Activated T-helper 2 cell treated with anti-CD3 and anti-CD28 coated beads, Interferon-gamma antibody, Interleukin-2, Interleukin-4, amounts not matched to agents 10 μg/mL and 5 μg/mL and 100 μg/mL, durations not matched to agents 14 hours and 24 hours and 36 hours (primary cell): ENCODE measurements around the gene CLEC2D. TPM values are rescaled to one million over a fixed set of nuclear protein-coding genes. Genes with fewer than 3 reads are reported as not detected.
"Not testable (repeated sequence)": the region's sequence is repeated elsewhere in the genome, so short reads cannot be mapped to it uniquely, and the experiment has no call there.

Experiments
- DNase-seq: peaks from one replicate; pipeline ENCODE4 v3.0.0; 2021; ENCODE audit warnings: low spot score
- H3K27ac Mint-ChIP-seq: one replicate; pipeline ENCODE4 v1.8.0; 2021; ENCODE audit warnings: mixed read lengths
- H3K27me3 Mint-ChIP-seq: one replicate; pipeline ENCODE4 v1.8.0; 2021; ENCODE audit warnings: low read depth, mixed read lengths
- H3K36me3 Mint-ChIP-seq: one replicate; pipeline ENCODE4 v1.8.0; 2021; ENCODE audit warnings: low read depth, mixed read lengths
- H3K4me1 Mint-ChIP-seq: one replicate; pipeline ENCODE4 v1.8.0; 2021; ENCODE audit warnings: low read depth, mixed read lengths
- H3K4me3 Mint-ChIP-seq: one replicate; pipeline ENCODE4 v1.8.0; 2021; ENCODE audit warnings: low read depth, mild to moderate bottlenecking, moderate library complexity, mixed read lengths
- H3K9me3 Mint-ChIP-seq: one replicate; pipeline ENCODE4 v1.8.0; 2021; ENCODE audit warnings: mixed read lengths
- intact Hi-C: fragments of 100-400 bp; cut with micrococcal nuclease; formaldehyde crosslinking; loops from one replicate; pipeline ENCODE4 v1.15.1; 2023
- total RNA-seq: library from RNA; stranded (reverse); gene quantifications from 2 replicates; pipeline ENCODE4 v1.2.3, GENCODE V29; 2022

The CLEC2D gene
- total RNA-seq, 1 donor from 2014 or later = 350 TPM

GRCh38 chr12:9695150-9695549 lies 25.6 kb downstream of the CLEC2D start:
- not testable (repeated sequence) for H3K27me3 Mint-ChIP-seq, H3K4me3 Mint-ChIP-seq, DNase-seq, H3K27ac Mint-ChIP-seq
- Mint-ChIP-seq H3K9me3 (peaks cover 36% of the 10 kb centered on the region), H3K4me1 (peaks cover 50% of the 10 kb centered on the region), H3K36me3 (peaks cover 90% of the 10 kb centered on the region)
- intact Hi-C loops = loop anchor here (5.0 kb wide), 1 partner anchor 37 kb away; the partner anchor contains the start of gene CLECL1

GRCh38 chr12:9695661-9696060 lies 26.1 kb downstream of the CLEC2D start:
- intact Hi-C loops = loop anchor here (5.0 kb wide), 1 partner anchor 37 kb away; the partner anchor contains the start of gene CLECL1
- Mint-ChIP-seq H3K27ac (peak overlapping the region; percentile 9), H3K4me1 (peaks cover 53% of the 10 kb centered on the region), H3K36me3 (peaks cover 86% of the 10 kb centered on the region), H3K9me3 (peaks cover 36% of the 10 kb centered on the region)
- not testable (repeated sequence) for H3K4me3 Mint-ChIP-seq, DNase-seq, H3K27me3 Mint-ChIP-seq

GRCh38 chr12:9697619-9698018 lies 28.1 kb downstream of the CLEC2D start:
- peaks cover 30% of the 10 kb centered on the region for H3K9me3 Mint-ChIP-seq
- intact Hi-C loops = loop anchor here (5.0 kb wide), 1 partner anchor 35 kb away; the partner anchor contains the start of gene CLECL1
- H3K27ac Mint-ChIP-seq = peak overlapping the region; percentile 8
- DNase-seq = no peak
- H3K27me3 Mint-ChIP-seq = no peaks in the 10 kb centered on the region
- H3K4me3 Mint-ChIP-seq = no peak overlapping the region
- peaks cover 67% of the 10 kb centered on the region for H3K36me3 Mint-ChIP-seq
- H3K4me1 Mint-ChIP-seq = peaks cover 67% of the 10 kb centered on the region

- Mint-ChIP-seq H3K36me3 (peaks cover 60% of the 10 kb centered on the region), H3K4me3 (no peak overlapping the region), H3K9me3 (peaks cover 25% of the 10 kb centered on the region), H3K27ac (peak overlapping the region; percentile 24), H3K27me3 (no peaks in the 10 kb centered on the region), H3K4me1 (peaks cover 66% of the 10 kb centered on the region)
- intact Hi-C loops = loop anchor here (5.0 kb wide), 1 partner anchor 34 kb away; the partner anchor contains the start of gene CLECL1
- no peak for DNase-seq
These were observed 29.2 kb downstream of the CLEC2D start for GRCh38 chr12:9698681-9699080.

- intact Hi-C loops = loop anchor here (5.0 kb wide), 1 partner anchor 33 kb away; the partner anchor contains the start of gene CLECL1
- no peak for DNase-seq
- no peak overlapping the region for H3K4me3 Mint-ChIP-seq
- H3K4me1 Mint-ChIP-seq = peaks cover 64% of the 10 kb centered on the region
- peak overlapping the region; percentile 24 for H3K27ac Mint-ChIP-seq
- no peaks in the 10 kb centered on the region for H3K27me3 Mint-ChIP-seq
- peaks cover 56% of the 10 kb centered on the region for H3K36me3 Mint-ChIP-seq
- peaks cover 27% of the 10 kb centered on the region for H3K9me3 Mint-ChIP-seq
These were observed 29.9 kb downstream of the CLEC2D start for GRCh38 chr12:9699269-9699897.

GRCh38 chr12:9699898-9700605 lies 30.5 kb downstream of the CLEC2D start:
- Mint-ChIP-seq H3K27me3 (no peaks in the 10 kb centered on the region), H3K4me3 (no peak overlapping the region), H3K36me3 (peaks cover 54% of the 10 kb centered on the region), H3K4me1 (peaks cover 64% of the 10 kb centered on the region), H3K27ac (peak overlapping the region; percentile 24), H3K9me3 (peaks cover 31% of the 10 kb centered on the region)
- no peak for DNase-seq
- intact Hi-C loops = loop anchor here (5.0 kb wide), 1 partner anchor 32 kb away; the partner anchor contains the start of gene CLECL1

GRCh38 chr12:9700606-9700956 lies 31.1 kb downstream of the CLEC2D start:
- DNase-seq = no peak
- H3K4me1 Mint-ChIP-seq = peaks cover 60% of the 10 kb centered on the region
- H3K36me3 Mint-ChIP-seq = peaks cover 54% of the 10 kb centered on the region
- no peaks in the 10 kb centered on the region for H3K27me3 Mint-ChIP-seq
- H3K4me3 Mint-ChIP-seq = no peak overlapping the region
- peaks cover 32% of the 10 kb centered on the region for H3K9me3 Mint-ChIP-seq
- peak overlapping the region; percentile 53 for H3K27ac Mint-ChIP-seq
- intact Hi-C loops = no loop called here

- peak overlapping the region; percentile 71 for H3K27ac Mint-ChIP-seq
- peak overlapping the region; percentile 38 for H3K4me3 Mint-ChIP-seq
- H3K27me3 Mint-ChIP-seq = no peaks in the 10 kb centered on the region
- H3K4me1 Mint-ChIP-seq = peaks cover 62% of the 10 kb centered on the region
- no peak for DNase-seq
- H3K9me3 Mint-ChIP-seq = peaks cover 31% of the 10 kb centered on the region
- H3K36me3 Mint-ChIP-seq = peaks cover 53% of the 10 kb centered on the region
- intact Hi-C loops = no loop called here
These were observed 32.1 kb downstream of the CLEC2D start for GRCh38 chr12:9701380-9702154.

GRCh38 chr12:9702255-9702654 lies 32.7 kb downstream of the CLEC2D start:
- no peaks in the 10 kb centered on the region for H3K27me3 Mint-ChIP-seq
- H3K27ac Mint-ChIP-seq = peak overlapping the region; percentile 71
- H3K4me3 Mint-ChIP-seq = peak overlapping the region; percentile 38
- peaks cover 49% of the 10 kb centered on the region for H3K36me3 Mint-ChIP-seq
- intact Hi-C loops = no loop called here
- H3K4me1 Mint-ChIP-seq = peaks cover 63% of the 10 kb centered on the region
- peak; percentile 32 for DNase-seq
- H3K9me3 Mint-ChIP-seq = peaks cover 26% of the 10 kb centered on the region

- H3K4me3 Mint-ChIP-seq, DNase-seq, intact Hi-C loops, H3K27me3 Mint-ChIP-seq, H3K27ac Mint-ChIP-seq: not testable (repeated sequence)
- Mint-ChIP-seq H3K4me1 (peaks cover 66% of the 10 kb centered on the region), H3K36me3 (peaks cover 49% of the 10 kb centered on the region), H3K9me3 (peaks cover 20% of the 10 kb centered on the region)
These were observed 35.0 kb downstream of the CLEC2D start for GRCh38 chr12:9704561-9704960.

GRCh38 chr12:9706086-9706685 lies 36.7 kb downstream of the CLEC2D start:
- Mint-ChIP-seq H3K4me3 (peak overlapping the region; percentile 19), H3K9me3 (peaks cover 20% of the 10 kb centered on the region), H3K4me1 (peaks cover 54% of the 10 kb centered on the region), H3K27ac (peak overlapping the region; percentile 43), H3K27me3 (no peaks in the 10 kb centered on the region), H3K36me3 (peaks cover 60% of the 10 kb centered on the region)
- no peak for DNase-seq
- intact Hi-C loops = loop anchor here (5.0 kb wide), 1 partner anchor 34 kb away; no protein-coding TSS in a partner anchor

GRCh38 chr12:9707356-9707755 lies 37.8 kb downstream of the CLEC2D start:
- peaks cover 60% of the 10 kb centered on the region for H3K36me3 Mint-ChIP-seq
- H3K4me1 Mint-ChIP-seq = peaks cover 46% of the 10 kb centered on the region
- H3K27me3 Mint-ChIP-seq = no peaks in the 10 kb centered on the region
- no peak for DNase-seq
- H3K27ac Mint-ChIP-seq = peak overlapping the region; percentile 79
- intact Hi-C loops = loop anchor here (5.0 kb wide), 1 partner anchor 35 kb away; no protein-coding TSS in a partner anchor
- peak overlapping the region; percentile 58 for H3K4me3 Mint-ChIP-seq
- peaks cover 20% of the 10 kb centered on the region for H3K9me3 Mint-ChIP-seq
